Left hindlimb (tissue), 1 donor: ENCODE results near the gene DHPS.
A peak's percentile ranks its signal among the peaks of the same experiment; 100 is the strongest.
"Not testable (repeated sequence)": the region's sequence is repeated elsewhere in the genome, so short reads cannot be mapped to it uniquely, and the experiment has no call there.

Experiments
- DNase-seq: peaks from one replicate; pipeline ENCODE4 v3.0.0-alpha.2; 2018

DHPS gene

GRCh38 chr19:12705169-12705568 is 23.5 kb upstream of the DHPS start:
- no peak for DNase-seq

DNA sequence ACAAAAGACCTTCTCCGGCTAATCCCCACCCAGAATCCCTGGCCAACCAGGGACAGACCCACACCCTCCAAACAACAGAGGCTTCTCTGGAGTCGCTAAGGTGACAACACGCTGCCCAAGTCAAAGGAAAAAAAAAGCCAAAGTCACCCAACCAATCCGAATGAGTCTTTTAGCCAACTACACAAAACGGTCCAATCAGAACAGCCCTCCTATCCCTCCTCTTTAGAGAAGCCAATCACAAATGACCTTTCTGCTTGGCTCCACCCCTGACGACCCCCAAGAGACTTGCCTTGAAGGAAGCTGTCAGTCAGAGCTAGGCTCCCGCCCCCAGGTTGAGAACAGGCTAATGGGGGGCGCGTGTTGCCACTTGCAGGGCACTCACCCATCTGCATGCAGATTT is 21.4 kb upstream of the DHPS start:
- no peak for DNase-seq

DNA sequence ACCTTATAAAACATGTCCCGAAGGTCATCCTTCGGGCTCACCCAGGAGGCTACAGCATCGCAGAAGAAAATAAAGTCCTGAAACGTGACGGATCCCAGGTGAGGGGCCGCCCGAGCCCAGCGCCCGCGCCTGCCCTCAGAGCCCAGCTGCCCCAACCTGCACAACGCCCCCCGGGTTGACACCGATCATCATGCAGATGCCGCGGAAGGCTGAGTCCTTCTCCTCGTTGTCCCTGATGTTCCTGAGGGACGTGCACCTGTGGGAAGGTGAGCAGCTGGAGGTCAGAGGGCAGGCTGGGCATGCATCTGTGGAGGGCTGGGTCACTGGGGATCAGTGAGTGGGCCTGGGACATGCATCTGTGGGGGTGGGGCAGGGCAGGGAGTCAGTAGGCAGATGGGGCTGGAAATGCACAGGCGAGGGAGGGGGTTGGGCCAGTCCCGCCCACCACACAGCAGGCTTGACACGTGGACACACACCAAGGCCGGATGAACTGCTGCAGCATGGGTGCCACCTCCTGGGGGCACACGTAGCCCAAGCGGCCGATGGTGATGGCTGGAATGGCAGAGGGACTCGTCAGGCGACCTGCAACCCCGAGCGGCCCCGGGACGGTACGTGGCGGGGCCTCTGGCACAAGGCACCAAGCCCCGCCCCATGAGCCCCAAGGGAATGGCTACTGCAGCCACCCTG is 20.1 kb upstream of the DHPS start:
- no peak for DNase-seq

- no peak for DNase-seq
These were observed 16.5 kb upstream of the DHPS start for GRCh38 chr19:12698138-12698537.

GRCh38 chr19:12697425-12697824 is 15.7 kb upstream of the DHPS start:
- not testable (repeated sequence) for DNase-seq

GRCh38 chr19:12696366-12697335 is 15.0 kb upstream of the DHPS start, which contains the start of gene FBXW9:
Gene FBXW9, minus strand, starts transcription at chr19:12696631. Its CDS starts 50 bp downstream, at chr19:12696581.
- peak; percentile 95 for DNase-seq

- DNase-seq = no peak
These were observed 14.3 kb upstream of the DHPS start for GRCh38 chr19:12695997-12696365.

DNA sequence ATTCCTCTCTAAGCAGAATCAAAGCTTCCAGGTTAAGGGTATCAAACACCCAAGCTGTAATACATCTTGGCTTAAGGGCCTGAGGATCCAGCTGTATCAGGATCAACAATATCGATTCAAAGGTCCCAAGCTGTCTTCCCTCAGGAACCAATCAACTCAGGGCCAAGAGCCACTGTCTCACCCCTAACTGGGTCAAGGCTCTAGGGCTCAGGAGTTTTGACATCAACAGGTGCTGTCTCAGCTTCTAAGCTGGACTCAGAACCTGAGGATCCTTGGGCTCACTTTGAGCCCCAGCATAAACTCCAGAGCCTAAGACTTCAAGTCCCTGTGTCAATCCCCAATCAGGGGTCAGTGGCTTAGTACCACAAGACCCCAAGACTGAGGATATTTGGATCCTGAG is 13.8 kb upstream of the DHPS start:
- no peak for DNase-seq

GRCh38 chr19:12695096-12695495 is 13.4 kb upstream of the DHPS start:
- no peak for DNase-seq

DNA sequence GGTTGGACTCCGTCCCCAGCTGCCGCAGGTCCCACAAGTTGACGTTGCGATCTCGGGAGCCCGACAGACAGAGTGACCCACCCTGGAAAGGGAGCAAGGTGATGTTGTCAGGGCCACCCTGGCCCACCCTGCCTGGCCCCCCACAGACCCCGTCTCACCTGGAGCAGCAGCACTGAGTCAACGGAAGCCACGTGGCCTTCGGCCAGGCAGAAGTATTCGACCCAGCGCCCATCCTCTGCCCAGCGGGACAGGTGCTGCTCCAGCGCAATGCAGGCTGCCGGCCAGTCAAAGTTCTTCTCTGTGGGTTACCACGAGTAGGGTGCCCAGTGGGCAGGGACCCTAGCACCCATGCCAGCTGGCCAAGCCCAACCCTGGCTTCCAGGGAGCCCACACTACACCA is 13.0 kb upstream of the DHPS start:
- no peak for DNase-seq

GRCh38 chr19:12692960-12693359 is 11.3 kb upstream of the DHPS start:
- DNase-seq = no peak

GRCh38 chr19:12689581-12690216 is 8.0 kb upstream of the DHPS start:
- no peak for DNase-seq

DNA sequence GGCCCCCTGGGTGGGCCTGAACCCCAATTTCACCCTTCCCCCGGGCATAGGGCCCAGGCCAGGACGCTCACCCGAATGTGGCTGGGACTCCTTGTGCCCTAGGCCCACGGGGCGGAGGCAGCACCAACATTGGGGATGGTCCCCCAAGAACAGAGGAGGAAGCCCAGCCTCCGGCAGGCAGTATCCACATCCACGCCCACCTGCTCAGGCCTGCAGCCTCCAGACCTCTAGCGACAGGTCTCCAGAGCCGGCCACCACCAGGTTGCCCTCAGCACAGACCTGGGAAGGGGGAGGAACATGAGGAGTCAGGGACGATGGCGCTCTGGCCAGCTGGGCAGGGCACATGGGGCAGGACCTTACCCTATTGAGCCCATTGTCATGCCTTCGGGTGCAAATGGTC is 7.3 kb upstream of the DHPS start:
- DNase-seq = no peak

DNA sequence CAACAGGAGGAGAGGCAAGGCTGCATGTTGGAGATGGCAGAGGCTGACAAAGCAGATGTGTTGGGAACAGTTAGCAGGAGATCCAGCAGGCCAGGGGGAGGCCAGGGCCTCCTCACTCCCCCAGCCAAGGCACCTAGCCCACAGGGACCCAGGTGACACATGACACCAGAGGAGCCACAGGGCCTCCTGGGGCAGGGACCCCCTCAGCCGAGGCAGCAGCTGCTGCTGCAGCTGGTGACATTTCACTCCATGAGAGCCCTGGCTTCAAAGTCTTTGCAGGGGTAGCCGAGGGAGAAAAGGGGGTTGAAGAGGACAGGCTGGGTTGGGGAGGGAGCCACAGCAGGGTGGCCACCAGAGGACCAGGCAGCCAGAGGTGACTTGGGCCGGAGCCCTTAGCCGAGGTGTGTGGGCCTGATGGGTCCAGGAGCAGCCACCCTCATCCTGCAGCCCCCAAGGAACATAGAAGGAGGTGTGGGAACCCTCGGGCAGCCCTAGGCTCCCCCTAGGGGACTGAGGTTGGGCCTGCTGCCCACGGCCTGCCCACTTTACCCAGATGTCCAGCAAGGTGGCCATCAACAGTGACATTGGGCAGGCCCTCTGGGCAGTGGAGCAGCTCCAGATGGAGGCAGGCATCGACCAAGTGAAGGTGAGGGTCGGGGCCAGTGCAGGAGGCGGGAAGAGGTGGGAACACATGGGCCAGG is 6.0 kb upstream of the DHPS start, which contains the start of gene GNG14:
Gene GNG14, plus strand, starts transcription at position 503 of the 701 bp plus-strand sequence. Its CDS starts 51 bp downstream, at position 554.
- DNase-seq = no peak

GRCh38 chr19:12685831-12686230 is 4.2 kb upstream of the DHPS start:
- no peak for DNase-seq

- no peak for DNase-seq
These were observed 1.6 kb downstream of the DHPS start for GRCh38 chr19:12680034-12680433.

GRCh38 chr19:12678039-12678438 is 3.6 kb downstream of the DHPS start:
- DNase-seq = not testable (repeated sequence)

GRCh38 chr19:12676928-12677327 is 4.8 kb downstream of the DHPS start:
- DNase-seq = no peak

DNA sequence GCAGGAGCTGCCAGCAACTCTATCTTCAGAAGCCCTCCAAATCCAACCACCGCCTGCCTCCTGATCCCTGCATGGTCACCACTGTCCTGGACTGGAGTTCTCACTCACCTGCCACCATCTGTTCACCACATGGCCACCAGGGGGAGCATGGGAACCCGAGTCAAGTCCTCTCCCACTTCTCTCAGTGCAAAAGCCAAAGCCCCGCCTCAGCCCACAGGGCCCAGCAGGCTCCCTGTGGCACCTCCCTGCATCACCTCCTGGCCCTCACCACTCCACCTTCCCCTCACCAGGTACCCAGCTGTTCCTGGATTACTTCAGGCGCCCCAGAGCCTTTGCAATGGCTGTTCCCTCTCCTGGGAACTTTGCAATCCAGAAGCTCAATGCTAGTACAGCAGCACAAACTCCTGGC is 5.3 kb downstream of the DHPS start:
- peak; percentile 85 for DNase-seq

DNA sequence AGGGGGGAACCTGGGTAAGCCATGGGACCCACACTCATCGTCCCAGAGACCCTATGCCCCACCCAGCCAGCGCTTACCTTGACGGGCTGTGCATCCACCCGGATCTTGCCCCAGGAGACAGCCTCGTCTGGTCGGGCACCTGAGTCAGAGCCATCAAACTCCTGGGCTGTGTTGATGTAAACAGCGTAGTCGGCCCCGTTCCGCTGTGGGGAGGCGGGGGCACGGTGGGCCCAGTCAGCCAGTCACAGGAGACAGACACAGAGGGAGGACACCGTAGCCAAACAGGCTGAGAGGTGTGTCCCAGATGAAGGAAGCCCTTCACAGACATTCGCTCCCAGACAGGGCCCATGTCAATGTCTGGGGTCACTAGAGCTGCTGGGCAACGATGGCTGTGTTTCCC is 5.7 kb downstream of the DHPS start:
- no peak for DNase-seq

GRCh38 chr19:12675399-12675798 is 6.3 kb downstream of the DHPS start:
- no peak for DNase-seq

DNA sequence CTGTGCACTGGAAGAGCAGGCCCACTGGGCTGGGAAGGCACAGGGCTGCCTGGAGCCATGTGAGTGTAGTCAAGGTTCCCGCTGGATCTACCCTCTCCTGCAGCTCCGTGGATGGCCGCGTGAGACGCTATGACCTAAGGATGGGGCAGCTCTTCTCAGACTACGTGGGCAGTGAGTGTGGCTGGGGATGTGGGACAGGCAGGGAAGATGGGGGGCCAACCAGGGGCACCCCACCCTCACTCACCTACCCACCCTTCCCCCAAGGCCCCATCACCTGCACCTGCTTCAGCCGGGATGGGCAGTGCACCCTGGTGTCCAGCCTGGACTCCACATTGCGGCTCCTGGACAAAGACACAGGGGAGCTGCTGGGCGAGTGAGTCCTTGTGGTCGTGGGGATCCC is 8.9 kb downstream of the DHPS start:
- no peak for DNase-seq
